GM12891 (cell line): Measurements from ENCODE around the gene SALL3.

ENCODE experiments used
- PAX5 ChIP-seq: IDR thresholded peaks from 2 replicates; pipeline ENCODE4 v1.6.1; 2011; ENCODE audit warnings: low read length, moderate library complexity, mild to moderate bottlenecking; ENCODE audit not compliant: insufficient read depth, severe bottlenecking
- POLR2A ChIP-seq: IDR thresholded peaks from 2 replicates; pipeline ENCODE4 v1.6.1; 2011; ENCODE audit warnings: low read depth, low read length, control low read depth
- POLR2AphosphoS5 ChIP-seq: IDR thresholded peaks from 2 replicates; pipeline ENCODE4 v1.6.1; 2011; ENCODE audit warnings: low read depth, low read length, control low read depth
- POU2F2 ChIP-seq: IDR thresholded peaks from 2 replicates; pipeline ENCODE4 v1.6.1; 2011; ENCODE audit warnings: low read depth, mild to moderate bottlenecking, control low read depth, low read length, moderate library complexity
- TAF1 ChIP-seq: IDR thresholded peaks from 2 replicates; pipeline ENCODE4 v1.6.1; 2011; ENCODE audit warnings: low read depth, low read length, control low read depth

DNA sequence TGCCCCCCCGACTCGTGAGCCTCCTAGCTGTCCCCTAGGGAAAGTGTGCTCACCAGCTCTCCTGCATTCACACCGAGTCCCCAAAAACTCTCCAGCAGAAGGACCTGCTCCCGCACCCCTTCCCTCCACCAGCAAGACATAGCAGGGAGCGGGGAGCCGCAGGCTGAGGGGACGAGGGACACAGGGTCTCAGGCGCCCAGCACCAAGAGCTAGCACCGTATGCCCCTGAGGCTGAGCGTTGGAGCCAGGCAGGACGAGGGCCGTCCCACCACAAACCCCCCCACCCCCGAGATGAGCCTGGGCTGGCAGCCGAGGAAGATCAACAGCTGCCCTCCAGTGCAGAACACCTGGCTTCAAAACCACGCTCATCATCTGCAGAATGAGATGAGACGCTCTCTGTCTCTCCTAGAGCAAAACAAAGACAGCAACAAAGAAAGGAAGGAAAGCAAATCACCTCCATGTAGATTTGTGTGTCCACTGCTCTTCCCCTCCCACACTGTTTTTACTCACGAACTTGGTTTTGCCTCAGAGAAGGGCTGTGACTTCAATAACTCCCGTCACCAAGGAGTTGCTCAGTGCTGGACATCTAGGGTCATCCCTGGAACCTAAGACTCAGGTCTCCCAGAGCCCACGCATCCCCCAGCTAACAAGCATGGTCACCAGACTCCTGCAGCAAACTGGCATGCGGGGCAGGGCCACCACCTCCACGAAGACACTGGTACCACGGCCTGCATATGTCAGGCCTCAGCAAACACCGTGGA lies 39.7 kb upstream of the SALL3 start:
- TF ChIP-seq POLR2AphosphoS5 (no peak), POLR2A (no peak), TAF1 (no peak), POU2F2 (no peak), PAX5 (no peak)
